H1 (cell line): Measurements from ENCODE around the gene CASK. TPM values are rescaled to one million over a fixed set of nuclear protein-coding genes. Genes with fewer than 3 reads are reported as not detected.

Experiments
- CTCF ChIA-PET: fragments of 300-600 bp; sonication (Branson Sonifier 250); formaldehyde crosslinking; loops from one replicate; lab custom pipeline; 2021; ENCODE audit not compliant: partially characterized antibody; lab: Charles Lee
- POLR2A ChIA-PET: fragments of 300-600 bp; sonication (Branson Sonifier 250); formaldehyde crosslinking; loops from one replicate; lab custom pipeline; 2021; ENCODE audit warnings: inconsistent platforms; ENCODE audit not compliant: partially characterized antibody; lab: Charles Lee
- DNase-seq, 2 experiments: peaks; one replicate each; pipeline versions ENCODE4 v3.0.0 to v3.0.0-alpha.2; 2010 to 2022; ENCODE audit warnings: low spot score in 2 of 2, low read depth in 1 of 2, mixed read lengths in 1 of 2
- FAIRE-seq: peaks from 2 replicates; lab custom pipeline; 2011; peaks lifted over from hg19 to GRCh38; lab: Jason Lieb, UNC
- H2AFZ ChIP-seq: 2 replicates; pipeline ENCODE4 v1.8.1; 2012; ENCODE audit warnings: low read length, inconsistent platforms
- H2AK5ac ChIP-seq: 2 replicates; pipeline ENCODE4 v1.6.1; 2013; ENCODE audit warnings: low read depth, low read length
- H2BK120ac ChIP-seq: replicated peaks from 2 replicates; pipeline ENCODE3; 2013; ENCODE audit warnings: low read depth, low read length, inconsistent platforms
- H2BK12ac ChIP-seq: 2 replicates; pipeline ENCODE4 v1.6.1; 2013; ENCODE audit warnings: low read depth, low read length
- H2BK15ac ChIP-seq: 2 replicates; pipeline ENCODE4 v1.6.1; 2013; ENCODE audit warnings: low read length
- H2BK20ac ChIP-seq: 2 replicates; pipeline ENCODE4 v1.6.1; 2013; ENCODE audit warnings: low read length
- H2BK5ac ChIP-seq: 2 replicates; pipeline ENCODE4 v1.6.1; 2013; ENCODE audit warnings: low read depth, low read length
- H3K14ac ChIP-seq: 2 replicates; pipeline ENCODE4 v1.6.1; 2013; ENCODE audit warnings: inconsistent platforms; ENCODE audit not compliant: insufficient read length
- H3K18ac ChIP-seq: 2 replicates; pipeline ENCODE4 v1.6.1; 2013; ENCODE audit warnings: low read length; ENCODE audit errors: extremely low read depth
- H3K23ac ChIP-seq: 2 replicates; pipeline ENCODE4 v1.6.1; 2013; ENCODE audit warnings: inconsistent platforms; ENCODE audit not compliant: insufficient read length
- H3K23me2 ChIP-seq: 2 replicates; pipeline ENCODE4 v1.6.1; 2013; ENCODE audit warnings: low read depth, low read length
- H3K27ac ChIP-seq: 2 replicates; pipeline ENCODE4 v1.6.1; 2011; ENCODE audit warnings: low read depth, low read length, inconsistent platforms
- H3K27me3 ChIP-seq, 4 experiments: replicated peaks in 1 of 4; 1 replicate in 1 of 4; 2 replicates in 3 of 4; pipeline versions ENCODE4 v1.6.1 to v1.8.1; 2011 to 2013; ENCODE audit warnings: low read length in 3 of 4, mild to moderate bottlenecking in 3 of 4, inconsistent platforms in 2 of 4, mixed read lengths in 2 of 4, moderate library complexity in 1 of 4; ENCODE audit not compliant: control insufficient read depth in 3 of 4, insufficient read depth in 3 of 4; ENCODE audit errors: extremely low read depth in 1 of 4
- H3K36me3 ChIP-seq, 4 experiments: 2 replicates each; pipeline versions ENCODE4 v1.6.1 to v1.8.1; 2011 to 2013; ENCODE audit warnings: mild to moderate bottlenecking in 4 of 4, low read length in 3 of 4, moderate library complexity in 2 of 4, control low read depth in 1 of 4, inconsistent platforms in 1 of 4; ENCODE audit not compliant: insufficient read depth in 4 of 4, control insufficient read depth in 2 of 4
- H3K4ac ChIP-seq: replicated peaks from 2 replicates; pipeline ENCODE3; 2013; ENCODE audit warnings: low read length, low read depth, mixed read lengths, inconsistent platforms; ENCODE audit not compliant: insufficient read length
- H3K4me1 ChIP-seq, 4 experiments: replicated peaks in 1 of 4; 1 replicate in 1 of 4; 2 replicates in 3 of 4; pipeline versions ENCODE4 v1.6.1 to v1.8.1; 2011 to 2013; ENCODE audit warnings: low read length in 3 of 4, inconsistent platforms in 2 of 4, mixed read lengths in 1 of 4; ENCODE audit not compliant: insufficient read depth in 4 of 4, control insufficient read depth in 3 of 4
- H3K4me2 ChIP-seq, 2 experiments: 2 replicates each; pipeline versions ENCODE4 v1.6.1 to v1.8.1; 2011 to 2013; ENCODE audit warnings: low read depth in 2 of 2, low read length in 2 of 2, control low read depth in 1 of 2, inconsistent platforms in 1 of 2, mild to moderate bottlenecking in 1 of 2; ENCODE audit not compliant: insufficient read depth in 1 of 2
- H3K4me3 ChIP-seq, 4 experiments: fragments of 200-600, 300-600 bp in 1 of 4; sonication (generic), shearing (Covaris generic), sonication (Bioruptor Twin) in 1 of 4; 2 replicates each; pipeline versions ENCODE4 v1.5.1 to v1.8.1; 2011 to 2016; ENCODE audit warnings: low read length in 4 of 4, low read depth in 3 of 4, control low read depth in 2 of 4, inconsistent platforms in 2 of 4, mild to moderate bottlenecking in 2 of 4, mixed read lengths in 1 of 4, moderate library complexity in 1 of 4; ENCODE audit not compliant: insufficient read depth in 2 of 4; ENCODE audit errors: extremely low read depth in 1 of 4
- H3K56ac ChIP-seq: replicated peaks from 2 replicates; pipeline ENCODE3; 2013; ENCODE audit warnings: low read depth, mild to moderate bottlenecking, mixed read lengths, low read length, inconsistent platforms; ENCODE audit not compliant: insufficient read length
- H3K79me1 ChIP-seq: 2 replicates; pipeline ENCODE4 v1.6.1; 2013; ENCODE audit warnings: low read depth, low read length, control low read depth
- H3K79me2 ChIP-seq, 2 experiments: 2 replicates each; pipeline versions ENCODE4 v1.6.1 to v1.8.1; 2012 to 2013; ENCODE audit warnings: low read length in 2 of 2, mild to moderate bottlenecking in 2 of 2, inconsistent platforms in 1 of 2; ENCODE audit not compliant: insufficient read depth in 2 of 2, control insufficient read depth in 1 of 2
- H3K9ac ChIP-seq, 4 experiments: replicated peaks in 1 of 4; 1 replicate in 1 of 4; 2 replicates in 3 of 4; pipeline versions ENCODE4 v1.6.1 to v1.8.1; 2011 to 2013; ENCODE audit warnings: low read depth in 3 of 4, low read length in 3 of 4, control low read depth in 2 of 4, mild to moderate bottlenecking in 2 of 4, moderate library complexity in 2 of 4, inconsistent platforms in 1 of 4; ENCODE audit errors: extremely low read depth in 1 of 4
- H3K9me3 ChIP-seq, 2 experiments: 2 replicates each; pipeline versions ENCODE4 v1.6.1 to v1.8.1; 2012 to 2013; ENCODE audit warnings: mild to moderate bottlenecking in 2 of 2, moderate library complexity in 2 of 2, control low read depth in 1 of 2, inconsistent platforms in 1 of 2, low read depth in 1 of 2, low read length in 1 of 2, mixed read lengths in 1 of 2; ENCODE audit not compliant: insufficient read depth in 2 of 2
- H4K20me1 ChIP-seq, 2 experiments: replicated peaks in 1 of 2; 2 replicates each; pipeline versions ENCODE3 to v1.8.1; 2011 to 2013; ENCODE audit warnings: inconsistent platforms in 2 of 2, low read length in 2 of 2, mild to moderate bottlenecking in 1 of 2; ENCODE audit not compliant: insufficient read depth in 2 of 2, control insufficient read depth in 1 of 2
- H4K5ac ChIP-seq: 2 replicates; pipeline ENCODE4 v1.6.1; 2013; ENCODE audit warnings: low read length, low read depth, mixed read lengths, inconsistent platforms; ENCODE audit not compliant: insufficient read length
- H4K8ac ChIP-seq: 2 replicates; pipeline ENCODE4 v1.8.0; 2013; ENCODE audit warnings: mild to moderate bottlenecking, moderate library complexity, low read length, inconsistent platforms; ENCODE audit not compliant: insufficient read depth; ENCODE audit errors: extremely low read depth
- H4K91ac ChIP-seq: replicated peaks from 2 replicates; pipeline ENCODE3; 2013; ENCODE audit warnings: low read length, mixed read lengths, inconsistent platforms; ENCODE audit not compliant: insufficient read length
- ATF2 ChIP-seq: IDR thresholded peaks from 2 replicates; pipeline ENCODE4 v1.6.1; 2012; ENCODE audit warnings: low read length, inconsistent platforms
- BACH1 ChIP-seq: IDR thresholded peaks from 2 replicates; pipeline ENCODE4 v1.6.1; 2012; ENCODE audit warnings: low read length, improper control_type of control experiment
- CHD1 ChIP-seq: IDR thresholded peaks from 2 replicates; pipeline ENCODE4 v1.6.1; 2012; ENCODE audit warnings: low read depth, low read length, improper control_type of control experiment
- CHD2 ChIP-seq: IDR thresholded peaks from 2 replicates; pipeline ENCODE4 v1.6.1; 2012; ENCODE audit warnings: low read length, improper control_type of control experiment
- EGR1 ChIP-seq: IDR thresholded peaks from 2 replicates; pipeline ENCODE4 v1.6.1; 2011; ENCODE audit warnings: low read depth, low read length, borderline replicate concordance
- HDAC2 ChIP-seq, 2 experiments: fragments of 300-600 bp in 1 of 2; sonication (generic) in 1 of 2; IDR thresholded peaks; 2 replicates each; pipeline ENCODE4 v1.6.1; 2011 to 2012; ENCODE audit warnings: low read depth in 2 of 2, low read length in 2 of 2, mild to moderate bottlenecking in 2 of 2, moderate library complexity in 2 of 2, borderline replicate concordance in 1 of 2, inconsistent platforms in 1 of 2
- JUND ChIP-seq: IDR thresholded peaks from 2 replicates; pipeline ENCODE4 v1.6.1; 2011; ENCODE audit warnings: mild to moderate bottlenecking, improper control_type of control experiment, low read length
- NRF1 ChIP-seq: IDR thresholded peaks from 2 replicates; pipeline ENCODE4 v1.6.1; 2011; ENCODE audit warnings: mild to moderate bottlenecking, low read depth, low read length, improper control_type of control experiment
- POLR2A ChIP-seq, 2 experiments: IDR thresholded peaks; 1 replicate in 1 of 2; 2 replicates in 1 of 2; pipeline ENCODE4 v1.6.1; 2011; ENCODE audit warnings: low read depth in 2 of 2, low read length in 2 of 2, mild to moderate bottlenecking in 2 of 2; ENCODE audit errors: control extremely low read depth in 1 of 2
- POU5F1 ChIP-seq: IDR thresholded peaks from 2 replicates; pipeline ENCODE4 v1.6.1; 2011; ENCODE audit warnings: low read depth, mild to moderate bottlenecking, low read length, moderate library complexity
- RAD21 ChIP-seq, 2 experiments: IDR thresholded peaks in 1 of 2; conservative IDR thresholded peaks in 1 of 2; 2 replicates each; pipeline ENCODE4 v1.6.1; 2011; ENCODE audit warnings: low read depth in 2 of 2, low read length in 2 of 2, improper control_type of control experiment in 1 of 2, inconsistent platforms in 1 of 2, mild to moderate bottlenecking in 1 of 2, moderate library complexity in 1 of 2
- SIN3A ChIP-seq, 2 experiments: IDR thresholded peaks in 1 of 2; conservative IDR thresholded peaks in 1 of 2; 2 replicates each; pipeline ENCODE4 v1.6.1; 2011 to 2012; ENCODE audit warnings: low read length in 2 of 2, improper control_type of control experiment in 1 of 2, low read depth in 1 of 2, mild to moderate bottlenecking in 1 of 2
- SP1 ChIP-seq: IDR thresholded peaks from 2 replicates; pipeline ENCODE4 v1.6.1; 2011; ENCODE audit warnings: low read depth, low read length
- TCF12 ChIP-seq: IDR thresholded peaks from 2 replicates; pipeline ENCODE4 v1.6.1; 2011; ENCODE audit warnings: low read depth, mild to moderate bottlenecking, low read length
- polyA plus RNA-seq, 7 experiments: library from polyadenylated mRNA; depleted of rRNA in 3 of 7; stranded (reverse) in 5 of 7; unstranded in 2 of 7; fragments of >200 nt in 5 of 7; fragments of 200-250 nt in 2 of 7; gene quantifications; 1 replicate in 5 of 7; 2 replicates in 1 of 7; 4 replicates in 1 of 7; pipeline versions ENCODE4 v1.2.1 to v1.2.3, GENCODE V29; 2011 to 2013; ENCODE audit warnings: missing spikeins in 2 of 7, mixed read lengths in 2 of 7
- total RNA-seq: library from RNA; stranded (reverse); fragmentation: NEBNext Ultra II Directional; extraction: Animal tissue kit (Norgen Biotek cat#: 25700); gene quantifications from 2 replicates; pipeline ENCODE4 v1.2.1, GENCODE V29; 2021

CASK gene
- total and polyA plus RNA-seq, 2 of the 8 experiments (the other 6 are each of a cell fraction or from before 2014, with no cell fraction given), result 21.6 to 55.1 TPM

DNA sequence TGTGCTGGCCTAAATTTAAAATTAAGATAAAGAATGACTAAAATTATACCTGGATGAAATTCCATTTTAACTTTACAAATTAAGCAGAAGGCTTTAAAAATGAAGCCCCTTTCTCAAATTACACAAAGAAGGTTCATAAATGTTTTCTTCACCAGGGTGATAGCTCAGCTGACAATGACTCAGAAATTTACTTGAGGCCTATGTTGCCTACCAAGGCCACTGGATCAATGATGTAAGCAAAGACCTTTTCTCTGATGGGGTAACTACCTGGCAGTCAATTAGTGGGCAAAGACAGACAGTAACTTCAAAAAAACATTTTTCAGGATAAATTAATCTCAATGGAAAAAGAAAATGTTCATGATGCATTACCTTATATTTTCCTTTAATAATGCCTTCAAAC, 258.4 kb downstream of the CASK start:
- H4K5ac ChIP-seq, result no peak overlapping the region
- no peak overlapping the region for H4K91ac ChIP-seq
- ChIA-PET POLR2A (no interaction called here), CTCF (no interaction called here)
- H2BK120ac ChIP-seq, result no peak overlapping the region
- H3K9ac ChIP-seq, result no peak overlapping the region
- no peaks in the 10 kb centered on the region for H3K9me3 ChIP-seq
- H2BK20ac ChIP-seq, result no peak overlapping the region
- H2BK5ac ChIP-seq, result no peak overlapping the region
- no peak overlapping the region for H2AFZ ChIP-seq
- peaks cover 0 to 8% (median 4%) of the 10 kb centered on the region in 4 experiments; a peak in 5 of 8 replicates for H3K36me3 ChIP-seq
- H3K27ac ChIP-seq, result no peak overlapping the region
- no peak overlapping the region for H3K4me2 ChIP-seq
- TF ChIP-seq EGR1 (no peak), BACH1 (no peak), JUND (no peak), SP1 (no peak), ATF2 (no peak), HDAC2 (IDR thresholded peaks at IDR 0.05; ENCODE audit: borderline replicate concordance in 1 of 2, low read depth in 2 of 2, low read length in 2 of 2) (no peak), SIN3A (conservative IDR thresholded peaks at IDR 0.05 in 1 of 2, IDR thresholded peaks at IDR 0.05 in 1 of 2; ENCODE audit: low read depth in 1 of 2, low read length in 2 of 2) (no peak), TCF12 (no peak), CHD2 (no peak), POU5F1 (no peak), RAD21 (IDR thresholded peaks at IDR 0.05 in 1 of 2, conservative IDR thresholded peaks at IDR 0.05 in 1 of 2; ENCODE audit: low read depth in 2 of 2, low read length in 2 of 2) (no peak), POLR2A (IDR thresholded peaks at IDR 0.05; ENCODE audit: control extremely low read depth in 1 of 2, low read depth in 2 of 2, low read length in 2 of 2) (no peak), CHD1 (no peak), NRF1 (no peak)
- DNase-seq (no peak), FAIRE-seq (no peak)
- no peak overlapping the region for H2BK12ac ChIP-seq
- no peak overlapping the region for H3K4ac ChIP-seq
- no peak overlapping the region for H3K4me3 ChIP-seq
- no peak overlapping the region for H3K56ac ChIP-seq
- H4K20me1 ChIP-seq, result no peaks in the 10 kb centered on the region
- no peaks in the 10 kb centered on the region for H3K79me2 ChIP-seq
- H2BK15ac ChIP-seq, result no peak overlapping the region
- no peak overlapping the region for H3K18ac ChIP-seq
- no peaks in the 10 kb centered on the region for H3K4me1 ChIP-seq
- no peaks in the 10 kb centered on the region for H3K27me3 ChIP-seq
- H3K23me2 ChIP-seq, result no peaks in the 10 kb centered on the region
- H3K79me1 ChIP-seq, result no peaks in the 10 kb centered on the region
- H2AK5ac ChIP-seq, result no peak overlapping the region
- H3K14ac ChIP-seq, result no peak overlapping the region
- H4K8ac ChIP-seq, result no peak overlapping the region
- H3K23ac ChIP-seq, result no peak overlapping the region
